Gastrocnemius medialis (tissue), 4 donors: ENCODE results near the gene ZFP36.
A peak's percentile ranks its signal among the peaks of the same experiment; 100 is the strongest.

Experiments
- POLR2A ChIP-seq, 2 donors: fragments of 450-650 bp; IDR thresholded peaks; one replicate each; pipeline ENCODE4 v1.6.1; 2017; ENCODE audit warnings: antibody characterized with exemption in 2 of 2, mild to moderate bottlenecking in 2 of 2, moderate library complexity in 2 of 2
- TF ChIP-seq, protein P1 (sequence below), 5 experiments: fragments of 450-650 bp in 3 of 5; fragments of 200-600 bp in 2 of 5; sonication (generic) in 2 of 5; IDR thresholded peaks in 4 of 5; conservative IDR thresholded peaks in 1 of 5; 1 replicate in 4 of 5; 2 replicates in 1 of 5; pipeline ENCODE4 v1.5.1; 2016 to 2019; ENCODE audit warnings: antibody characterized with exemption in 5 of 5, mild to moderate bottlenecking in 3 of 5, moderate library complexity in 3 of 5

DNA sequence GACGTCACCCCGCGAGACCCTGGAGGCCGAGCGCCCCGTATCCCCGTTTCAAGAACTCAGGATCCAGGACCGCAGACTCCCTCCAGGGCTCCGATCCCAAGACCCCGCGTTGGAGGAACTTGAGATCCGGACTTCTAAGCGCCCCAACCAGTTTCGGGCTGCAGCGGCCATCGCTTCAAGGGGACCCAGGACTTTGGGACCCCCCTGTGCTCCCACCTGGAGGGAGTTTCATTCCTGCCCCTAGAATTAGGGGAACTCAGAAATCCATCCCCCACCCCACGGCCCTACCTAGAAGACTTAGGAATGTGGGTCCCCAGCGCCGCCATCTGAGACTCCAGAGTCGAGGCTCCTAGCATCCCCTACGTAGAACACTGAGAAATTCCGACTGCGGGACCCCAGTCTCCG is 6.2 kb downstream of the ZFP36 start:
- TF ChIP-seq, protein P1, sequence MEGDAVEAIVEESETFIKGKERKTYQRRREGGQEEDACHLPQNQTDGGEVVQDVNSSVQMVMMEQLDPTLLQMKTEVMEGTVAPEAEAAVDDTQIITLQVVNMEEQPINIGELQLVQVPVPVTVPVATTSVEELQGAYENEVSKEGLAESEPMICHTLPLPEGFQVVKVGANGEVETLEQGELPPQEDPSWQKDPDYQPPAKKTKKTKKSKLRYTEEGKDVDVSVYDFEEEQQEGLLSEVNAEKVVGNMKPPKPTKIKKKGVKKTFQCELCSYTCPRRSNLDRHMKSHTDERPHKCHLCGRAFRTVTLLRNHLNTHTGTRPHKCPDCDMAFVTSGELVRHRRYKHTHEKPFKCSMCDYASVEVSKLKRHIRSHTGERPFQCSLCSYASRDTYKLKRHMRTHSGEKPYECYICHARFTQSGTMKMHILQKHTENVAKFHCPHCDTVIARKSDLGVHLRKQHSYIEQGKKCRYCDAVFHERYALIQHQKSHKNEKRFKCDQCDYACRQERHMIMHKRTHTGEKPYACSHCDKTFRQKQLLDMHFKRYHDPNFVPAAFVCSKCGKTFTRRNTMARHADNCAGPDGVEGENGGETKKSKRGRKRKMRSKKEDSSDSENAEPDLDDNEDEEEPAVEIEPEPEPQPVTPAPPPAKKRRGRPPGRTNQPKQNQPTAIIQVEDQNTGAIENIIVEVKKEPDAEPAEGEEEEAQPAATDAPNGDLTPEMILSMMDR (IDR thresholded peaks at IDR 0.05 in 4 of 5, conservative IDR thresholded peaks at IDR 0.05 in 1 of 5) = peak in 4 of 5 experiments; percentile 4 to 33 (median 14)
- no peak for TF ChIP-seq POLR2A (IDR thresholded peaks at IDR 0.05)
